Measurements from ENCODE around the gene ADPRH. TPM values are rescaled to one million over a fixed set of nuclear protein-coding genes. Genes with fewer than 3 reads are reported as not detected.
A peak's percentile ranks its signal among the peaks of the same experiment; 100 is the strongest.

ADPRH gene
- 10 to 100 TPM in 8 of 9 donors, 1 to 10 TPM in 1; 3.4 to 15.3 (median 13.5) TPM for total RNA-seq
- 10 to 100 TPM in 1 of 3 donors, 1 to 10 TPM in 2; 3.5 to 13.5 (median 6.6) TPM for polyA plus RNA-seq
- long read RNA-seq, donor 1, partial matches to known transcripts: 0 of 1 reads
- long read RNA-seq, donor 1, other reads (novel, unspliced or antisense): 0 of 1 reads
- long read RNA-seq, donor 2: 0 reads
- long read RNA-seq, donor 3, partial matches to known transcripts: 0 of 1 reads
- long read RNA-seq, donor 3, other reads (novel, unspliced or antisense): 0 of 1 reads
- long read RNA-seq, donor 4, partial matches to known transcripts: 0 of 4 reads
- long read RNA-seq, donor 4, other reads (novel, unspliced or antisense): 2 of 4 reads
- long read RNA-seq, donor 5, full-length matches to known transcripts: 21 of 27 reads
- long read RNA-seq, donor 5, partial matches to known transcripts: 2 of 27 reads
- long read RNA-seq, donor 5, other reads (novel, unspliced or antisense): 4 of 27 reads
- long read RNA-seq, donor 6, partial matches to known transcripts: 2 of 7 reads
- long read RNA-seq, donor 6, other reads (novel, unspliced or antisense): 1 of 7 reads
- long read RNA-seq, donor 7: 0 reads
- long read RNA-seq, donor 8: 0 reads
- long read RNA-seq, donor 9: 0 reads
- long read RNA-seq, donor 10: 0 reads

GRCh38 chr3:119579366-119580066 is at the start of gene ADPRH:
Gene ADPRH (plus strand): TSS chr3:119579492. CDS start chr3:119582170, 2,678 bp downstream.
- peak; percentile 84 to 91 (median 89) for DNase-seq
- WGBS, 4 donors: 1 to 3% (median 1%) methylated on average over 4 to 68 of the region's 68 CpGs
- TF ChIP-seq POLR2A (IDR thresholded peaks at IDR 0.05): peak; percentile 12 to 77
- TF ChIP-seq, protein P1, sequence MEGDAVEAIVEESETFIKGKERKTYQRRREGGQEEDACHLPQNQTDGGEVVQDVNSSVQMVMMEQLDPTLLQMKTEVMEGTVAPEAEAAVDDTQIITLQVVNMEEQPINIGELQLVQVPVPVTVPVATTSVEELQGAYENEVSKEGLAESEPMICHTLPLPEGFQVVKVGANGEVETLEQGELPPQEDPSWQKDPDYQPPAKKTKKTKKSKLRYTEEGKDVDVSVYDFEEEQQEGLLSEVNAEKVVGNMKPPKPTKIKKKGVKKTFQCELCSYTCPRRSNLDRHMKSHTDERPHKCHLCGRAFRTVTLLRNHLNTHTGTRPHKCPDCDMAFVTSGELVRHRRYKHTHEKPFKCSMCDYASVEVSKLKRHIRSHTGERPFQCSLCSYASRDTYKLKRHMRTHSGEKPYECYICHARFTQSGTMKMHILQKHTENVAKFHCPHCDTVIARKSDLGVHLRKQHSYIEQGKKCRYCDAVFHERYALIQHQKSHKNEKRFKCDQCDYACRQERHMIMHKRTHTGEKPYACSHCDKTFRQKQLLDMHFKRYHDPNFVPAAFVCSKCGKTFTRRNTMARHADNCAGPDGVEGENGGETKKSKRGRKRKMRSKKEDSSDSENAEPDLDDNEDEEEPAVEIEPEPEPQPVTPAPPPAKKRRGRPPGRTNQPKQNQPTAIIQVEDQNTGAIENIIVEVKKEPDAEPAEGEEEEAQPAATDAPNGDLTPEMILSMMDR (IDR thresholded peaks at IDR 0.05): no peak
- intact Hi-C loops (cut with DNase I): no loop called here
- peaks cover 8 to 14% of the 10 kb centered on the region in 2 donors for H3K4me1 ChIP-seq (replicated peaks in 1 of 2)
- no peaks in the 10 kb centered on the region for H3K36me3 ChIP-seq (replicated peaks in 1 of 2)
- H3K4me3 ChIP-seq: peak within 1 kb of the TSS in 2 of 4 donors; percentile 64 to 78
- no peaks in the 10 kb centered on the region for H3K27me3 ChIP-seq
- H3K9me3 ChIP-seq (replicated peaks in 1 of 3): no peaks in the 10 kb centered on the region
- H3K27ac ChIP-seq: peak within 1 kb of the TSS; percentile 35 to 96 (median 84)

GRCh38 chr3:119529883-119530282 is 49.4 kb upstream of the ADPRH start:
- Histone ChIP-seq H3K4me1 (replicated peaks in 1 of 2) (no peaks in the 10 kb centered on the region), H3K9me3 (replicated peaks in 1 of 3) (no peaks in the 10 kb centered on the region), H3K27me3 (no peaks in the 10 kb centered on the region), H3K27ac (no peak overlapping the region), H3K36me3 (replicated peaks in 1 of 2) (no peaks in the 10 kb centered on the region), H3K4me3 (no peak overlapping the region)
- intact Hi-C loops (cut with DNase I): no loop called here
- TF ChIP-seq POLR2A (IDR thresholded peaks at IDR 0.05): no peak
- TF ChIP-seq, protein P1 (IDR thresholded peaks at IDR 0.05): no peak
- no peak for DNase-seq

GRCh38 chr3:119530456-119530855 is 48.8 kb upstream of the ADPRH start:
- TF ChIP-seq, protein P1 (IDR thresholded peaks at IDR 0.05): no peak
- TF ChIP-seq POLR2A (IDR thresholded peaks at IDR 0.05): no peak
- Histone ChIP-seq H3K9me3 (replicated peaks in 1 of 3) (no peaks in the 10 kb centered on the region), H3K27me3 (no peaks in the 10 kb centered on the region), H3K27ac (no peak overlapping the region), H3K36me3 (replicated peaks in 1 of 2) (no peaks in the 10 kb centered on the region), H3K4me3 (no peak overlapping the region), H3K4me1 (replicated peaks in 1 of 2) (no peaks in the 10 kb centered on the region)
- intact Hi-C loops (cut with DNase I): no loop called here
- no peak for DNase-seq
- WGBS, 4 donors: 78 to 87% (median 80%) methylated on average over 2 of the region's 2 CpGs

DNA sequence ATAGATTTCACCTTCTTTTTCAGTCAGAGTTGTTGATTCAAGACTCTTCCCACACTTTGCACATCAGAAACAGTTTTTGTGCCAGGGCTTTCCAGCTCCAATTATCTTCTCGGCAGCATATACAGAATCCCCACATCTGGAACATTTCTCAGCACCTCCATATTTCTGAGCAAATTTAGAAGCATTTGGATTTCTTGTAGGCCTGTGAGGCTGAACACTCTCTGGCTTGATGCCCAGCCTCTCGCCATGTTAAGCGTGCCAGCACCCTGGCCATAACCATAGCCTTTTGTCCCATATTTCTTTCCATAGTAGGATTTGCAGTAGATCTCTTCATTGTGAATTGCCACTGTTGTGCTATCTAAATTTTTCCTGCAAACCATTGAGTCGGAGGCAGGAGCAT is 48.1 kb upstream of the ADPRH start:
- Histone ChIP-seq H3K9me3 (replicated peaks in 1 of 3) (no peaks in the 10 kb centered on the region), H3K36me3 (replicated peaks in 1 of 2) (no peaks in the 10 kb centered on the region), H3K27ac (no peak overlapping the region), H3K27me3 (no peaks in the 10 kb centered on the region), H3K4me1 (replicated peaks in 1 of 2) (no peaks in the 10 kb centered on the region), H3K4me3 (no peak overlapping the region)
- intact Hi-C loops (cut with DNase I): no loop called here
- no peak for DNase-seq
- 89 to 99% (median 95%) methylated on average over 4 of the region's 4 CpGs for WGBS, 4 donors
- no peak for TF ChIP-seq POLR2A (IDR thresholded peaks at IDR 0.05)
- TF ChIP-seq, protein P1 (IDR thresholded peaks at IDR 0.05): no peak
